D341Med (cell line): ENCODE measurements around the gene GRIP1.
"Not testable (repeated sequence)": the region's sequence is repeated elsewhere in the genome, so short reads cannot be mapped to it uniquely, and the experiment has no call there.

Experiments
- DNase-seq: peaks from one replicate; pipeline ENCODE4 v3.0.0; 2012; ENCODE audit warnings: low spot score

GRIP1 gene

DNA sequence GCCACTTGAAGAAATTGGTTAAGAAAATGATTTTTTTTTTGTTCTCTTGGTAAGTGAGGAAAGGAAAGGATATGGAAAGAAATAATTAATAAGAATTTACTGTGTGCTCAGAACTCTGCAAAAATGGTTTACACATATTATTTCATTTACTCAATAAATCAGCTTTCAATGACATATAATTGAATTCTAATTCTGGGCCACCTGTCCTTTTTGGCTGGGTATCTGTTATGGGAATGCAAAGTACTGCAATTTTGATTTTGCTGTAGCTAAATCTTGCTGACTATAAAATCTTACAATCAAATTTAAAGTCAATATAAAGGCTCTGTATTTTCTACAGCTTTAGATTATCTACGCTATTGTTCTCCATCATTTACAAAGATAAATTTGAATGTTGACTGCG is 147.1 kb downstream of the GRIP1 start:
- no peak for DNase-seq

DNA sequence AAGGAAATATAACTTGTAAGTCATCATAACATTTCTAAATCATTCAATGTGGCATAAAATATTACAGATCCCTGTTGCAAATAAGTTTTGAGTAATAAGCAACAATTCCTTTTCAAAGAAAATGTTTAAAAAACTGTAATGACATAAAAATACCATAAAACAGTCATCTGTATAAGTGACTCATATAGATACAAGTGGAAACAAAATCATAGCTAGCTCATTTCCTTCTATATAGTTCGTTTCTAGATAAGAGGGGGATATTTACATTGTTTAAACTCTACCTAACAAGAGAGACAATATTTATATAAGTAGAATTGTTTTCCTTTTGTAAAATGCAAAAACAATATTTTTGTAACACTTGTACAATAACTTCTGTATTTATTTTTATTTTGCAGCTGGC is 148.9 kb downstream of the GRIP1 start:
- no peak for DNase-seq

DNA sequence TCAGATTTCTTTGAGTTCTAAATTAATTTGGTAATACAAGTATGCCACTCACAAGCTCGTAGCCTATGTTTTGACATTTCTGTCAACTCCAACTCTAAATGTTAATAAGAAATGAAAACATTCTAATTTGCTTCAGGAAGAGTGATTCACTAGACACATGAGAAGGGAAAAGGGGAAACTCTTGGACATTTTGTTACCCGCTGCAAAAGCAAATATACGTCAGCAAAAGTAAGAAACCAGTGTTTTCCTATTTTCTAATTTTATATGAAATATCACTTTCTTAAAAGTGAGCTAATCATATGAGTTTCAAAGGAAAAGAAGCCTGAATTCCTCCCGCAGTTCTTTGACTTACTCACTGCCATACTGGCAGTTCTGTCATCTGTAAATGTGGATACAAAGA is 162.3 kb downstream of the GRIP1 start:
- no peak for DNase-seq

DNA sequence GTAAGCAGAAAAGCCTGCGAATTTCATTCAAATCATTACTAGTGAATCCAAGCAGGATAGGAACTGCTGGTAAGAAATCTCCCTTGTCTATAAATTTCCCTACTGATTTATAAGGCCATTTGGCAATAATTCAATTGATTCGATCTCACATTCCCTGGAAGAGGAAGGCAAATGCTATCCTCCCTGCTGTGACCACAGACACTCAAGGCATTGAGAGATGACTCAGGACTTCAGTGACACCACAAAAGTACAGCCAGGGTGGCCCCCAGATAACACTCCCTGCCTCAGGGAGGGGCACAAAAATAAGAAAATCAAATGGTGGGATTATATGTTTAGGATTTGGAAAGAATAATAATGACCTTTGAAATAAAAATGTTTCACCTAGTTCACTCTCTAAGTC is 162.7 kb downstream of the GRIP1 start:
- no peak for DNase-seq

DNA sequence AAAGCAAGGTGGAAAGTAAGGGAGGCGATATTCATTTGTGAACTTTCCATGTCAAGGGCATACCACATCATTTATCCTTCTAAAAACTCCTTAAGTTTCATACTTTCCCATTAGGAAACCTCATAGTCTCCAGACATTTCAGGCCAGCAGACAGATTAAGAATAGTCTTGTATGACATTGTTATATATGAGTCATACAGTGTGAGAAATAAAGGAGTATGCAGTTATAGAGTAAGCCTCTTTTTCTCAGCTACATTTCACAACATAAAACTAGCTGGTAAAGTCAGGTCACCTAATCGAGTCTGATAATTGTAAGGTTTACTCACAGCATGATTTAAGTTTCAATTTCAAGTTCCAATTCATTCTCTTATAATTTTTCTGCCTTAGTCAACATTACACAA is 164.3 kb downstream of the GRIP1 start:
- no peak for DNase-seq

DNA sequence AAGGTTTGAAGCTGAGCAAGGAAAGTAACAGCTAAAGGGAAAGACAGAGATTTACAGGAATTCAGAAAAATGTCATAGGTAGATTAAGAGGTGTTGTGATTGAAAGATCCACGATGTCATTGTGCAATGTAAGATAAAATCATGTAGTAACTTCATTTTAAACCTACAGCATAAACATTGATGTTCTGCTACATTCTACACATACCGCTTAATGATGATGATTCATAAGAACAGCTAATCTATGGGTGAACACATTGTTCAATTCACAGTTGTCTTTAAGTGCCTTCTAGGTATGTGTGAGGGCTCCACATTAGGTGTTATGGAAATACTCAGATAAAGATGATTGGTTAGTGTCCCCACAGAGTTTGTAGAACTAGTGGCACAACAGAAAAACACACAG is 170.9 kb downstream of the GRIP1 start:
- no peak for DNase-seq

DNA sequence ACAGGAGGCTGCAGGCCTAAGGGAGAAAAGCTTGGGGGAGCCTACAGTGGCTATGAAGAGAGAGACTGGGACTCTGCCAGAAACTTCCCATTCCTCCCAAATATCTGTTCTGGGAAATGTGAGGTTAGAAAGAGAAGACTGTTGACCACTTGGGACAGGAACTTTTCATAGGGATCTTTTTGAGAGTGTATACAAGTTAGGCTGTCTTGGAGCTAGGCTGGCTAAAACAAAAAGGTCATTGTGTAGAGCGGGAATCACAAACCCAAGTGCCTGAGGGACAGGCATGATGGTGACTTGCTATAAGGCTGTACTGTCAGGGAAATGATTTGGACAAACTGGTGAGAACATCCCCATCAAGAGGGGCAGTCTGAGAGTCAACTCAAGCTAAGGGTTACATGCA is 175.1 kb downstream of the GRIP1 start:
- DNase-seq = no peak

DNA sequence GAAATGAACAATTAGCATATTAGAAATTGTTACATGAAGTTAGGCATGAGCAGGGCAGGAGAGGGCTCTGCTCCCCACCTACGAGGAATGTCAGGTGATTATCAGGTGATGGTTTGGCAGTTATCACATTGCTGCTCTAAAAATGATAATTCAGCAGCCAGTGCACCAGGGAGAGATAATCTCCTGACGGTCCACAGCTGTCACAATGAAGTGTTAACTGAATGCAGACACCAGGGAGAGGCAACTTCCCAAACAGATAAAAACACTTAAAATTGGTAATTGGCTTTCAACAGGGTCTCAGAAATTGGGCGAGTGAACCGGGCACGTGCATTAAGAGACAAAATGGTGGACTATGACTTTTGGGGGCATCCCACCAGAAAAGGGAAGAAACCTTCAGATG is 176.0 kb downstream of the GRIP1 start:
- no peak for DNase-seq

DNA sequence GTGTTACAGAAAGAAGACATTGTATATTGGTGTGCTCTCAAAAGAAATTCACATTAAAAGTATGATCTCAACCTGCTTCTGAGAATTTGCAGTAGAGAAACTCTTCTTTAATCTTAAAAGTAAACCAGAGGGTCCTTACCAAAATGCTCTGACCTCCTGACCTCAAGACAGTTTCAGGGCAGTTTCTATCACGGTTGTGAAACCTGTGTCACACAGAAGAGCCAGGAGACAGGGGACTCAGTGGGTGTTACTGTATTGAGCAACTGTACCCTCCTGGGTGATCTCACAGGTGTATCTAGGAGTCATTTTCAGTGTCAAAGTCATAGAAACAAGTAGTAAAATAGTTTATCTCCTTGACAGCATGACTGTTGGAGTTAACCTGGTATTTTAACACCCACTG is 178.0 kb downstream of the GRIP1 start:
- DNase-seq = no peak

DNA sequence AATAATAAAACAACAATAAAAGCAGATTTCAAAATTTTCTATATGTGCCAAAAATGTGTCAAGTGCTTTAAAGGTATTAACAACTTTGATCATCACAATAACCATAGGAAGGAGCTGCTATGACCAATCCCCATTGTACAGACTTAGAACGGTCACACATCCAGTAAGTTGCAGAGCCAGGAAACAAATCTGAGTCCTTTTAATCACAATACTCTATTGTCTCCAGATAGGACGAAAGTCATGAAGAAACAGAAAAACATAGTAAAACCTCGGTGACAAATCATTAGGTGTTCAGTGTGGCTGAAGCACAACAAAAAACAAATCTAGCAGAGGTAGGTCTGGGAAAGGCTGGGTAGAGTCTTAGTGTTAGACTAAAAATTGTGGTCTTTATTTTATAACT is 178.8 kb downstream of the GRIP1 start:
- DNase-seq = no peak

DNA sequence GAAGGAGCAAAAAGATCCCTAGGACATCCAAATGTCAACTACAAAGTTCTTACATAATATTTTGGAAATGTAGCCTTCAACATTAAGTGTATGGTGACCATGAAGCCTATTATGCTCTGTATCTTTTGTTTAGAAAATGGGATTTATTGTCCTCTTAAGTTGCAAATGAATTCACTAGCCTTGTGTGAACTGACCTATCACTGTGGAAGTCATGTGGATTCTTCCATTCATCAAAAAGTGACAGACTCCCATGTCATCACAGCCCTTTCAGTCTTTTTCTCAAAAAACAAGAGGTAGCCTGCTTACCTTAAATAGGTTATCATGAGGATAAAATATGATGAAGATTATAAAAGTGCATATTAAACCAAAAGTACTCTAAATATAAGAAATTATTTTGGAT is 179.9 kb downstream of the GRIP1 start:
- DNase-seq = no peak

DNA sequence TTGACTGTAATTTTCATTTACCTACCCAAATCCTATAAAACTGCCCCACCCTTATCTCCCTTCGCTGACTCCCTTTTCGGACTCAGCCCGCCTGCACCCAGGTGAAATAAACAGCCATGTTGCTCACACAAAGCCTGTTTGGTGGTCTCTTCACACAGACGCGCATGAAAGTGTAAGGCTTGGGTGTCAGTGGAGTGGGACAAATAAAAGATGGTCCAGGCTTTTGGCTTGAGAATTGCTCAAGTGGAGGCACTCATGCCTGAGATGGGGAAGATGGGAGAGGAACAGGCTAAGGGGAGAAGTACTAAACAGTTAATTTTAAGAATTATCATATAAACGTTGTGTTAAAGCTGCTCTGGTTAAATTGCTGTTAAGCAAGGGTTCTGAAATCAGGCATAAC is 180.8 kb downstream of the GRIP1 start:
- not testable (repeated sequence) for DNase-seq

DNA sequence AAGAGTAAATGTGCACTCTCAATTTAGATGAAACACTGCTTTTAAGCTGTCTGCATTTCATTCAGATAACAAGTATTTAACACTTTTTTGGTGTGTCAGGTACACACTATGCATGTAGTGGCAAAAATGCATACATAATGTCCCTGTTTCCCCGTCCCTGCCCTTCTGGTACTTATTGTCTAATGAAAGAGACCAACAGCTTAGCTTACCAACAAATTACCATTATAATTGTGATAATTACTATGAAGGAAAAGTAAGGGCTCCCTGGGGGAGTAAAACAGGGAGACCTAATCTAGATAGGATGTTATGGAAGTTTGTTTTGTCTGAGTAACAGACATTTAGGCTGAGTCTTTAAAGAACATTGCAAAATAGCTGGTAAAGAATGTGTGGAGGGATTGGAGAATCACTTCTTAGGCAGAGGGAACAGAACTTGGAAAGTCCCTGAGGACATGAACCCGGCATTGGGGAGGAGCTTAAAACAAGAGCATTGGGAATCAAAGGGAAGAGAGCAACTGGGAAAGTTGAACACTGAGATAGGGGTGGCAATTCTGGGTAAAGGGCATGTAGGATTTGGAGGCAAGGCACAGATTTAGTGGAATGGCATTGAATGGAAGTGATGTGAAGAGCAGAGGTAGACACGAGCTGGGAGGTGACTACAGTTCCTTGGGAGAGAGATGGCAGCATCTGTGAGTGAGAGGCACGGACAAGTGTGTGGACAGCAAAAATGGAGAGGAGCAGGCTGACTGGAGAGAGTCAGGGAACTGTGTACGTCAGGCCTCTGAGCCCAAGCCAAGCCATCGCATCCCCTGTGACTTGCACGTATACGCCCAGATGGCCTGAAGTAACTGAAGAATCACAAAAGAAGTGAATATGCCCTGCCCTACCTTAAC is 181.6 kb downstream of the GRIP1 start:
- DNase-seq = no peak

DNA sequence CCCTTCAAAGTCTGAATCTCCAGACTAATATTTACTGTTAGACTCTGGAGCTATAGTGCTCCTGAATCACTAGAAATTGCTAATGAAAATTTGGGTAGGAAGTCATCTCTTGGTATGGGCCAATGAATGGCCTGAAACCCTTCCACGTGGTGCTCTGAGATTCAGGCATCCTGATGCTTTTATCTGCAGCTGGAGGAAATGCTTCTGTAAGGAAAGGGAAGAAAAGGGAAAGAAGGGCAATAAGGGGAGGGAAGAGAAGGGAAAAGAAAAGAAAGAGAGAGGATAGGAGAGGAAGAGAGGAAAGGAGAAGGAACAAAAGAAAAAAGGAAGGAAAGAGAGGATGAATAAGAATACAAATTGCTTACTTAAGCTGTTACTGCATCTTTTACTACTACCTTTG is 182.3 kb downstream of the GRIP1 start:
- no peak for DNase-seq

DNA sequence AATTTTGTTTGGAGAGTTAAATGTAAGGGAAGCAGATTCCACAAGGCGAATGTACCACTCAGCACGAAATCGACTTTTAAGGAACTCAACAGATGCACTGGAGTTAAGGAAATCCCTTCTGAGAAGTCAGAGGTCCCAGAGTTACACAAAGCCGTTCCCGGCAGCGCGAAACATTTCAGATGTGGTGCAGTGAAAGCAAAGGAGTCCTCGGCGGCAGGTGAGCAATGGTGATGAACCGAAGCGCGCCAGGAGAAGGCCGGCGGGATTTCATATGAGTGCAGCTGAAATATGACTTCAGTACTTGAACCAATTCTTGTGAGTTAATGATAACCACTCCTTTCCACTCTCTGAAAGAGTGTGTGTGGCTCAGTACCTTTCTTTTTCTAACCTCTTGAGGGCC is 183.2 kb downstream of the GRIP1 start:
- DNase-seq = no peak

DNA sequence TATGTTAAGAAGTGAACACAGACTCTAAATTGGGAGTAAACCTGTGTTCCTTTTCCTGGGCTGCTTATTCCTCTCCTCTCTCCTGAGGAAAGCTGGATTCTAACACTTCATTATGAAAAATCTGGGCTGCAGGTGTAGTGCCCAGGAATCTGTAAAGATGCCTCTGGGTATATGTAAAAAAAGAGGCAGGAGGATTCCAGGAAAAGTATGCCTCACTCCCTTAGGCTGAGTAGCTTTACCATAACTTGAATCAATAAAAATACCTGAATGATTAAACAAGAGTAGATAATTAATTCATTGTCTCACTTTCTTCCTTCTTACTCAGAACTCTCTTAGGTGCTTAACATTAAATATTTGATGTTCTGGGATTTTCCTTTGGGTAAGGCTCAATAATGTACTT is 185.1 kb downstream of the GRIP1 start:
- no peak for DNase-seq

DNA sequence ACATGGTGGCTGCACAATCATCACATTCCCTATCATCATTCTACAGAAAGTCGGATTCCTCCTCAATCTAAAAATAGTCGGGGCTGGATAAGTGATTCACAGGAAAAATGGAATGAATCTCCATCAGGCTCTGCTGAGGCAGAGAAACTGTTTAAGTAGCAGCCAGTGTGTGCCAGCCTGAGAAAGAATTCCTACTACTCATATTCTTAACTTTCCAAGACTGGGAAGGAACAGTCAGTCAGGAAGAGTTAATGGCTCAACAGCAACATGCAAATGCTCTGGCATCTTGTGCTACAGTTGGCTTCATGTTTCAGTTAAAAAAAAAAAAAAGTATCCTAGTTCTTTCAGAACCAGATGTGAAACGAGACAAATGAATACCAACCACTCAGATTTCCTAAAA is 187.0 kb downstream of the GRIP1 start:
- DNase-seq = no peak

DNA sequence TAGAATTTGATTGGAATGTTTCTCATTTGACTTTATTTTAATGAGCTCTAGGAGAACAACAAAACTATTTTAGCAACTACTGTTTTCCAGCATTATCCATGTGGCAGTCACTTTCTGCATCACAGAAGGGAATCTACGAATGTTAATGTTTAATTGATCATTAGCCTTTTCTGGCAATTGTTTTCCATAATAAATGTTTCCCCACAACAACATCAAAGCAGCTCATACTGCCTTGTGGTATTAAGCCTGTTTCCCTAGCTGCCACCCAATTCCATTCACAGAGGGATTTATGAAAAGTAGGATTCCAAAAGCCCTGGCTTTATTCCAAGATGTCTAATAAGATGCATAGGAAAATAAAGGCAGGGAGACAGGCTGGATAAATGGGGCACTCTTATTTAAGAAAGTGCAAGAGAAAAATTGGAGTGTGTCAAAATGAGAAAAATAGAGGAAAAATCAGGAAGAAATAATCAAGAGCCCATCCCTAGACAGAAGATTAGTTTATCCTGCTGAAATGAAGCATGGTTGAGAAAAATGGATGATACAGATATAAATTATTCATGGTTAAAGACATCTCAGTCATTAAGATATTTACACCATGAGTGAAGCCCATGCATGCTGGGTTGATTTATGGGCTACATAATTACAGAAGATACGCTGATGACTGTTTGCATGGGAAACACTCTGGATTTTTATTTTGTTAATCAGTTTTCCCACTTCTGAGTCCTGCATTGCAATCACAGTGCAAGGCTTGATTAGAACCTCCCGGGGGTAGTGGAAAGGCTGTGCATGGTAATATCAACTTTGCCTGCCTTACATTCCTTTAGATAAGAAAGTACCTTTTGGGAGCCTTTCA is 196.3 kb downstream of the GRIP1 start:
- no peak for DNase-seq

DNA sequence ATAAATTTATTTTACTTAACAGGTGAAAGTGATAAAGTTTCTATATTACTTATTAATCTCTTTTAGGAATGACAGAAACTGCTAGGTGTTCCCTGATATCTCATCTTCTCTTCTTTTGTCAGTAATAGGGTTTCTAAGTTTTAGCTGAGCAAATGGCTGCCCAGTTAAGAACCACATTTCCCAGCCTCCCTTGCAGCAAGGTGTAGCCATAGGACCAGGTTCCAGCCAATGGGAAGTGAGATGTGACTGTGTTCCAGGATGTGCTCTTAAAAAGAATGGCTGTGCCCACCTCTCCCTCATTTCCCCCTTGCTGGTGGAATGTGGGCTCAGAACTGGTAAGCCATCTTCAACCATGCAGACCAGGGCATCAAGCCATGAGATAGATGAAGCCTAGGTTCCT is 210.9 kb downstream of the GRIP1 start:
- DNase-seq = no peak

DNA sequence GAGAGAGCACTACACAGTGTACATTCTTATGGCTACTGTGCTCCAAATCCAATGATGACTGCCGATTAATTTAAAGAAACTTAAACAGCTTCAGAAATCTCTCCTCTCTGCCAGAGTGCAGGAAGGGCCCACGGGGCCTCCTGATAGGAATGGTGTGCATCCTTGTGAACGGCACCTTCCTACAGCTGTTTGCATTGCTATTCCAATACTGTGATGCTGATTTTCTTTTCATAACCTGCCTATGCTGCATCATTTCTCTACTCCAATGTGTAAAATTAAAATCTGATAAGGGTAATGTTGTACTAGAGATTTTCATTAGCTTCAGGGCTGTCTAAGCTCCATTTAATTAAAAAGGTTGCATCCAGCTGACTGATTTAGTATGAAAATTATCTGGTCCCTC is 217.5 kb downstream of the GRIP1 start:
- DNase-seq = no peak

DNA sequence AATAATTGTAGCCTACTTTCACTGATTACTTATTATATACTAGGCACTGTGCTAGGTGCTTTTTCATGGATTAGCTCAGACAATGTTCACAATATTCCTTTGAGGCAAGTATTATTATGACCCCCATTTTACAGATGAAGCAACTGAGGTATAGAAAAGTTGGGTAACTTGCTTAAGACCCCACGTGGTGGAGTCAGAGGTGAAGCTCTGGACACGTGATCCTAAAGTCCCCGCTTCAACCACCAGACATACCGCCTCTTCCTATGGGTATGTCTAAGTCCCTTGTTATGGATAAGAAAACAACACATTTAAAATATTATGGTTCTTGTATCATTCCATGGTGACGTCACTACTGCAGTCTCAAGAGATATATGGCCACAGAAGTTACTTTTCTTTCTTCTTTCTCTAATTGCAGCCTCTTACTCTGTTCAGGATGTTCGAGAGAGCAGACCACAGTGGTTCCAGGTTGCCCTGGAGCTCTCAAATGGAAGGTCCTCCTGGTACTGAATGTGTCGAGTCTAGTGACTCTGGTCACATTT is 218.9 kb downstream of the GRIP1 start:
- no peak for DNase-seq

DNA sequence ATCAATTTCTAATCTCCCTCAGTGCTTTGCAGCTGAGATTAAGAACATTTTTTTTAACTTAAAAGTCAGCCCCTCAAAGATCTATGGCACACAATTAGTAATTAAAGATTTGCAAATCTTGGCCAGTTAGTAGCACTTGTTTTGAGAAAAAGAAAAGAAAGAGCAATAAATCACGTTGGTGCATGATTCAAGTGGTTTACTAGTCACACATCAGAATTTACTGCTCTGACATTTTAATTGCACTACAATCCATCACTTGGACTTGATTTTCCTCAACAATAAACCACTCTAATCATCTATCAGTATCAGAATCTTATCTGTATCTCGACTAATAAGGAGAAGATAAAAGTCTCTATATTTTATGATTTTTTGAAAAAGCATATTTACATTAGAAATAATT is 222.3 kb downstream of the GRIP1 start:
- DNase-seq = no peak

DNA sequence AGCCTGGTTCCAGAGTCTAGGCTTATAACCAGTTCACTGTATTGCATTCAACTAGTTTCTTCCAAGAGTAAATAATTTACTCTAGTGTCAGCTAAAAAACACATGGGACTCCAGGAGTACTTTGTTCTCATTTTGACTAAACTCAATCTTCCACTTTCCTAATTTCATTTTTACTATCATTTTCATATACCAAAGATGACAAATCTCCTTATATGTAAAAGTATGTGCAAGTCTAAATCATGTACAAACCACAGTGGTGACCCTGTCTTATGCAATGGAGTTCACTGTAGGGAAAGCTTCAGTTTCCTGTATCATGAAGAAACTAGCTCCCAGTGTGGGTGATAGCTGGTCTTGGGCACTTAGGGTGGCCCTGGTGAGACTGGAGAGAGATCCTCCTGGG is 225.0 kb downstream of the GRIP1 start:
- no peak for DNase-seq
